Esophagus squamous epithelium (tissue), 4 donors: ENCODE results near the gene CPTP.

Experiments
- CTCF ChIP-seq, 6 experiments: fragments of 450-650 bp in 4 of 6; fragments of 200-600 bp in 2 of 6; sonication (generic) in 2 of 6; IDR thresholded peaks; one replicate each; pipeline ENCODE4 v1.5.1; 2016 to 2019; ENCODE audit warnings: antibody characterized with exemption in 6 of 6, mild to moderate bottlenecking in 4 of 6, moderate library complexity in 4 of 6
- POLR2A ChIP-seq, 4 donors: fragments of 450-650 bp; IDR thresholded peaks; one replicate each; pipeline ENCODE4 v1.6.1; 2017; ENCODE audit warnings: antibody characterized with exemption in 4 of 4, mild to moderate bottlenecking in 4 of 4, moderate library complexity in 3 of 4

- TF ChIP-seq CTCF (IDR thresholded peaks at IDR 0.05) (no peak), POLR2A (IDR thresholded peaks at IDR 0.05) (no peak)
Observed at GRCh38 chr1:1318777-1319645, 5.6 kb upstream of the CPTP start.
